ENCODE measurements around the gene CENATAC.

DNA sequence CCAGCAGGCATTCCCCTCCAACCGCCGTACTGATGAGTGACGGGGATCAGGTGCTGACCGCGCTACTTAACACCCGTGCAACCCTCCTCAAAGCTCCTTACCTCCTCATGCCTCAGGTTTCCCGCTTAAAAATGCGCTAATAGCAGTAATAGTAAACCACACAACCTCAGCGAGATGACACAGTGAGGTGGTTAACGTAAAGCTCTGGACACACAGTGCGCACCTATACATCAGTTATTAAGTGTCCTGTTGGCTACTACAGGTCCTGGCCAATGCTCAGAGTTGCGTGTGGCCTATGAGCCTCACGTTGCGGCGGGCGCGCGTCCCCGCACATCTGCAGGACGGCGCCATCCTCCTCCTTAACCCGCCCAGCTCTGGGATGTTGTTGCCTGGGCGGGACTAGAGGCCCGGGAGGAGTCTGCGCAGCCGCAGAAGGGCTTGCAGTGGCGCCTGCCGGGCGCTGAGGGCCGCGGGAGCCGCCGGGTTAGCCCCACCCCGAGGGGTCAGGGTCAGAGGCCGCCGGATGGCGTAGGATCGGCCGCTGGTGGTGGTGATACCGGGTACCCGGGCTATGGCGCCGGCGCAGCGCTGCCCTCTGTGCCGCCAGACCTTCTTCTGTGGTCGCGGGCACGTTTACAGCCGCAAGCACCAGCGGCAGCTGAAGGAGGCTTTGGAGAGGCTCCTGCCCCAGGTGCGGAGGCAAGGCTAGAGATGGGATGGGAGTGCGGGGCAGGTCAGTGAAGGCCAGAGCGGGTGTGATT is at the start of gene CENATAC:
- TF ChIP-seq CTCF (IDR thresholded peaks at IDR 0.05) = no peak
- no peak for TF ChIP-seq EZH2 (IDR thresholded peaks at IDR 0.05; ENCODE audit: borderline replicate concordance, insufficient read depth, low read depth, low read length, poor library complexity, severe bottlenecking)

Measured in B cell (primary cell).